Testis (tissue), 3 donors: ENCODE data around the gene FHIT. TPM values are rescaled to one million over a fixed set of nuclear protein-coding genes. Genes with fewer than 3 reads are reported as not detected.

Experiments
- DNase-seq: peaks from one replicate; pipeline ENCODE4 v3.0.0-alpha.2; 2019
- H3K27ac ChIP-seq, 2 donors: fragments of 200-600 bp; sonication (generic); one replicate each; pipeline ENCODE4 v1.5.1; 2019
- H3K27me3 ChIP-seq: fragments of 200-600 bp; sonication (generic); one replicate; pipeline ENCODE4 v1.5.1; 2019
- H3K36me3 ChIP-seq: fragments of 200-600 bp; sonication (generic); one replicate; pipeline ENCODE4 v1.5.1; 2017; ENCODE audit warnings: low read depth; ENCODE audit errors: missing control alignments
- H3K4me1 ChIP-seq: fragments of 200-600 bp; sonication (generic); one replicate; pipeline ENCODE4 v1.5.1; 2019
- H3K4me3 ChIP-seq, 2 donors: fragments of 200-600 bp; sonication (generic); one replicate each; pipeline ENCODE4 v1.5.1; 2017 to 2019
- H3K9me3 ChIP-seq: fragments of 200-600 bp; sonication (generic); one replicate; pipeline ENCODE4 v1.5.1; 2017
- POLR2A ChIP-seq: fragments of 450-650 bp; IDR thresholded peaks from one replicate; pipeline ENCODE4 v1.6.1; 2017; ENCODE audit warnings: antibody characterized with exemption, mild to moderate bottlenecking, moderate library complexity
- WGBS, 2 donors: methylation state at CpG; one replicate each; pipeline ENCODE4 v1.1.5; 2018; 5-methylcytosine and 5-hydroxymethylcytosine counted together
- intact Hi-C: fragments of 100-400 bp; cut with DNase I; formaldehyde crosslinking; loops from one replicate; pipeline ENCODE4 v1.15.1; 2023; ENCODE audit warnings: low total_unique reads
- polyA plus RNA-seq: library from polyadenylated mRNA; stranded (reverse); fragments of 350-450 nt; fragmentation: Illumina TruSeq; extraction: RNeasy Lipid Tissue Mini Kit (QIAGEN cat#74804); gene quantifications from one replicate; pipeline ENCODE4 v1.2.3, GENCODE V29; 2014; ENCODE audit warnings: low read depth, low replicate concordance; ENCODE audit not compliant: insufficient read depth
- total RNA-seq, 2 donors: library from RNA; depleted of rRNA; stranded (reverse); fragments of >200 nt; gene quantifications; one replicate each; pipeline ENCODE4 v1.2.3, GENCODE V29; 2016
- TF ChIP-seq, protein P1 (sequence below), 3 experiments: fragments of 450-650 bp in 2 of 3; fragments of 200-600 bp in 1 of 3; sonication (generic) in 1 of 3; IDR thresholded peaks; one replicate each; pipeline ENCODE4 v1.5.1; 2016 to 2019; ENCODE audit warnings: antibody characterized with exemption in 3 of 3, mild to moderate bottlenecking in 2 of 3, moderate library complexity in 1 of 3

The FHIT gene
- total and polyA plus RNA-seq, 3 donors from 2014 or later, result 10.1 to 29.6 (median 15.5) TPM

- DNase-seq, result no peak
- Histone ChIP-seq H3K27ac (no peak overlapping the region), H3K36me3 (no peaks in the 10 kb centered on the region), H3K9me3 (no peaks in the 10 kb centered on the region), H3K4me3 (no peak overlapping the region), H3K4me1 (no peaks in the 10 kb centered on the region), H3K27me3 (no peaks in the 10 kb centered on the region)
- no peak for TF ChIP-seq POLR2A
- TF ChIP-seq, protein P1, sequence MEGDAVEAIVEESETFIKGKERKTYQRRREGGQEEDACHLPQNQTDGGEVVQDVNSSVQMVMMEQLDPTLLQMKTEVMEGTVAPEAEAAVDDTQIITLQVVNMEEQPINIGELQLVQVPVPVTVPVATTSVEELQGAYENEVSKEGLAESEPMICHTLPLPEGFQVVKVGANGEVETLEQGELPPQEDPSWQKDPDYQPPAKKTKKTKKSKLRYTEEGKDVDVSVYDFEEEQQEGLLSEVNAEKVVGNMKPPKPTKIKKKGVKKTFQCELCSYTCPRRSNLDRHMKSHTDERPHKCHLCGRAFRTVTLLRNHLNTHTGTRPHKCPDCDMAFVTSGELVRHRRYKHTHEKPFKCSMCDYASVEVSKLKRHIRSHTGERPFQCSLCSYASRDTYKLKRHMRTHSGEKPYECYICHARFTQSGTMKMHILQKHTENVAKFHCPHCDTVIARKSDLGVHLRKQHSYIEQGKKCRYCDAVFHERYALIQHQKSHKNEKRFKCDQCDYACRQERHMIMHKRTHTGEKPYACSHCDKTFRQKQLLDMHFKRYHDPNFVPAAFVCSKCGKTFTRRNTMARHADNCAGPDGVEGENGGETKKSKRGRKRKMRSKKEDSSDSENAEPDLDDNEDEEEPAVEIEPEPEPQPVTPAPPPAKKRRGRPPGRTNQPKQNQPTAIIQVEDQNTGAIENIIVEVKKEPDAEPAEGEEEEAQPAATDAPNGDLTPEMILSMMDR (IDR thresholded peaks at IDR 0.05), result no peak
- WGBS, 2 donors, result 64 to 73% methylated on average over 3 of the region's 3 CpGs
- intact Hi-C loops, result no loop called here
Observed at GRCh38 chr3:60651799-60652198, 599.5 kb downstream of the FHIT start.

- WGBS, 2 donors, result 93 to 98% methylated on average over 2 of the region's 2 CpGs
- Histone ChIP-seq H3K4me1 (no peaks in the 10 kb centered on the region), H3K9me3 (no peaks in the 10 kb centered on the region), H3K27ac (no peak overlapping the region), H3K36me3 (no peaks in the 10 kb centered on the region), H3K4me3 (no peak overlapping the region), H3K27me3 (no peaks in the 10 kb centered on the region)
- DNase-seq, result no peak
- TF ChIP-seq POLR2A, result no peak
- TF ChIP-seq, protein P1 (IDR thresholded peaks at IDR 0.05), result no peak
- intact Hi-C loops, result no loop called here
Observed at GRCh38 chr3:60650171-60650570, 601.1 kb downstream of the FHIT start.

GRCh38 chr3:60645801-60646200 is 605.5 kb downstream of the FHIT start:
- Histone ChIP-seq H3K4me1 (no peaks in the 10 kb centered on the region), H3K27ac (no peak overlapping the region), H3K9me3 (no peaks in the 10 kb centered on the region), H3K27me3 (no peaks in the 10 kb centered on the region), H3K4me3 (no peak overlapping the region), H3K36me3 (no peaks in the 10 kb centered on the region)
- no peak for TF ChIP-seq POLR2A
- TF ChIP-seq, protein P1 (IDR thresholded peaks at IDR 0.05), result no peak
- no peak for DNase-seq
- 67 to 68% methylated on average over 2 of the region's 2 CpGs for WGBS, 2 donors
- intact Hi-C loops, result no loop called here

DNA sequence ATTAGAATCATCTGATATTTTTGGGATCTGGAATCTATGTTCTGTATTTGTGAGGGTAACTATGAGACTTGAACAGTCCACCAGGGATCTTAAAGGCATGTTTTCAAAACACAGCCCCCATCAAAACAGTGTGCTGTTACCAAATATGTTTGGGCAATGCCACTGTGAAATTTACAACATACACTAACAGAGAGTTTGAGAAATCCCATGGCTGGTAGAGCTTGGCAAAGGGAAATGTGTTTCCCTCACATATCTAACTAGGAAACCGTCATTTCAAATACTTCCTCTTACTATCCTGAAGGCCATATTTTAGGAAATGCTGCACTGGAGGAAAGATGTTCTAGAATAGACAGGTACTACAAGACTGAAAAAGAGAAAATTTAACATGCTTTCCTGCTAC is 607.4 kb downstream of the FHIT start:
- Histone ChIP-seq H3K27ac (no peak overlapping the region), H3K4me3 (no peak overlapping the region), H3K9me3 (no peaks in the 10 kb centered on the region), H3K4me1 (no peaks in the 10 kb centered on the region), H3K27me3 (no peaks in the 10 kb centered on the region), H3K36me3 (no peaks in the 10 kb centered on the region)
- WGBS, 2 donors, result 89% methylated on average over 1 of the region's 1 CpG
- DNase-seq, result no peak
- intact Hi-C loops, result no loop called here
- TF ChIP-seq POLR2A, result no peak
- TF ChIP-seq, protein P1 (IDR thresholded peaks at IDR 0.05), result no peak

- no peak for TF ChIP-seq POLR2A
- H3K27me3 ChIP-seq, result no peaks in the 10 kb centered on the region
- H3K4me1 ChIP-seq, result no peaks in the 10 kb centered on the region
- H3K4me3 ChIP-seq, result no peak overlapping the region
- no peaks in the 10 kb centered on the region for H3K9me3 ChIP-seq
- H3K27ac ChIP-seq, result no peak overlapping the region
- WGBS, 2 donors, result 73 to 80% methylated on average over 2 of the region's 2 CpGs
- DNase-seq, result no peak
- H3K36me3 ChIP-seq, result no peaks in the 10 kb centered on the region
- intact Hi-C loops, result no loop called here
Observed at GRCh38 chr3:60641354-60641753, 609.9 kb downstream of the FHIT start.
